Measurements from ENCODE around the gene PLXDC2. TPM values are rescaled to one million over a fixed set of nuclear protein-coding genes. Genes with fewer than 3 reads are reported as not detected.

PLXDC2 gene
- total RNA-seq, 1 experiment from 2014 or later: 38.7 TPM

DNA sequence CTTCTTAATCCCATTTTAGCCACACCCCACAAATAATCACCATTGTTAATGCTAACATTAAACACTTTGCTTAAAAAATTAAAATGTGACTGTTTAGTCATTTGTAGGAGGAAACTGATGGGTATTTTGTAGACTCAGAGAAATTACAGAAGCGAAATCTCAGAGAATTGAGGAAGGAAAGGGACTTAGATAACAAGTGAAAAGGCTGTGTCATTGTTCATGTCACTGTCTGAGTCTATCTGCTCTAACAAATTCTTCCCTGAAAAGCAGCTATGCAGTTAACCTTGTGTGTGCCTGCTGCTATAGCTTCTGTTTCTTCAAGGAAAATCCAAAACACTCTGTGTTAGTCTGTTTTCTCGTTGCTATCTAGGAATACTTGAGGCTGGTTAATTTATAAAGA lies 40.9 kb upstream of the PLXDC2 start:
- H3K9me3 ChIP-seq (ENCODE audit: control insufficient read depth, low read depth, low read length): no peaks in the 10 kb centered on the region
- H4K91ac ChIP-seq (ENCODE audit: insufficient read length, low read depth, low read length): no peak overlapping the region
- Mint-ChIP-seq H3K4me1 (peaks cover 4 to 6% of the 10 kb centered on the region in 2 experiments), H3K27me3 (ENCODE audit: low read depth) (no peaks in the 10 kb centered on the region), H3K9me3 (no peaks in the 10 kb centered on the region), H3K36me3 (ENCODE audit: insufficient read depth in 1 of 3, low read depth in 3 of 3) (no peaks in the 10 kb centered on the region; a peak in 1 of 7 replicates), H3K4me3 (no peak overlapping the region), H3K27ac (peak overlapping the region in 1 of 3 experiments; percentile 40; a peak in 1 of 7 replicates)
- H3K27me3 ChIP-seq (ENCODE audit: insufficient read depth, low read length): no peaks in the 10 kb centered on the region
- no peak for DNase-seq
- no peaks in the 10 kb centered on the region for H3K79me2 ChIP-seq (ENCODE audit: insufficient read depth, low read length)
- H3K27ac ChIP-seq (ENCODE audit: insufficient read length, low read depth, low read length): no peak overlapping the region
- no peaks in the 10 kb centered on the region for H3K79me1 ChIP-seq (ENCODE audit: insufficient read depth, low read depth, low read length, poor library complexity, severe bottlenecking)
- no peaks in the 10 kb centered on the region for H3K23me2 ChIP-seq (ENCODE audit: insufficient read length, low read depth, low read length, poor library complexity, severe bottlenecking)
- no peak overlapping the region for H2BK120ac ChIP-seq (ENCODE audit: low read depth, low read length, poor library complexity, severe bottlenecking)
- H4K20me1 ChIP-seq (ENCODE audit: control insufficient read depth, insufficient read depth, insufficient read length): no peaks in the 10 kb centered on the region
- H4K8ac ChIP-seq (replicated peaks; ENCODE audit: insufficient read length, low read depth, low read length): no peak overlapping the region
- no peak overlapping the region for H2BK20ac ChIP-seq (ENCODE audit: low read depth, low read length, poor library complexity, severe bottlenecking)
- no peak overlapping the region for H3K14ac ChIP-seq (ENCODE audit: insufficient read depth, low read length)
- H4K5ac ChIP-seq (ENCODE audit: insufficient read length, low read depth, low read length): no peak overlapping the region
- no peak overlapping the region for H3K23ac ChIP-seq (ENCODE audit: insufficient read length, low read depth, low read length)
- no peak overlapping the region for H3K9ac ChIP-seq (ENCODE audit: extremely low read depth, insufficient read length, low read length)
- H3K18ac ChIP-seq (ENCODE audit: insufficient read length, low read depth, low read length): no peak overlapping the region
- no peak overlapping the region for H2BK5ac ChIP-seq (ENCODE audit: insufficient read length, low read length)
- H3T11ph ChIP-seq (ENCODE audit: low read length): no peak overlapping the region
- no peaks in the 10 kb centered on the region; the same call in 1 of the 2 replicates for H3K4me1 ChIP-seq (ENCODE audit: insufficient read depth, low read length)
- TF ChIP-seq, protein P1, sequence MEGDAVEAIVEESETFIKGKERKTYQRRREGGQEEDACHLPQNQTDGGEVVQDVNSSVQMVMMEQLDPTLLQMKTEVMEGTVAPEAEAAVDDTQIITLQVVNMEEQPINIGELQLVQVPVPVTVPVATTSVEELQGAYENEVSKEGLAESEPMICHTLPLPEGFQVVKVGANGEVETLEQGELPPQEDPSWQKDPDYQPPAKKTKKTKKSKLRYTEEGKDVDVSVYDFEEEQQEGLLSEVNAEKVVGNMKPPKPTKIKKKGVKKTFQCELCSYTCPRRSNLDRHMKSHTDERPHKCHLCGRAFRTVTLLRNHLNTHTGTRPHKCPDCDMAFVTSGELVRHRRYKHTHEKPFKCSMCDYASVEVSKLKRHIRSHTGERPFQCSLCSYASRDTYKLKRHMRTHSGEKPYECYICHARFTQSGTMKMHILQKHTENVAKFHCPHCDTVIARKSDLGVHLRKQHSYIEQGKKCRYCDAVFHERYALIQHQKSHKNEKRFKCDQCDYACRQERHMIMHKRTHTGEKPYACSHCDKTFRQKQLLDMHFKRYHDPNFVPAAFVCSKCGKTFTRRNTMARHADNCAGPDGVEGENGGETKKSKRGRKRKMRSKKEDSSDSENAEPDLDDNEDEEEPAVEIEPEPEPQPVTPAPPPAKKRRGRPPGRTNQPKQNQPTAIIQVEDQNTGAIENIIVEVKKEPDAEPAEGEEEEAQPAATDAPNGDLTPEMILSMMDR (conservative IDR thresholded peaks at IDR 0.05): no peak
- WGBS (ENCODE audit: extremely low coverage, insufficient read length, low lambda C conversion rate): no CpG with 5 or more reads among the region's 2 CpGs
- no peak overlapping the region for H2AFZ ChIP-seq (ENCODE audit: low read length)
- H2BK15ac ChIP-seq (ENCODE audit: low read depth, low read length): no peak overlapping the region
- no peak overlapping the region for H3K56ac ChIP-seq (ENCODE audit: insufficient read length, low read depth, low read length)
- no peak overlapping the region for H2BK12ac ChIP-seq (ENCODE audit: insufficient read length, low read depth, low read length)
- no peak overlapping the region for H2AK5ac ChIP-seq (ENCODE audit: insufficient read length, low read length)
- no peak overlapping the region for H3K4me2 ChIP-seq (ENCODE audit: insufficient read depth, insufficient read length, low read length)
- H3K4ac ChIP-seq (ENCODE audit: low read depth, low read length): no peak overlapping the region

Data from H9 (cell line).